ENCODE measurements around the gene BACH2. TPM values are rescaled to one million over a fixed set of nuclear protein-coding genes. Genes with fewer than 3 reads are reported as not detected.

Gene BACH2
- polyA plus RNA-seq, 2 of the 4 experiments (the other 2 are of a cell fraction): 0.01 to 0.36 TPM

- ATAC-seq: no peak
- no peaks in the 10 kb centered on the region for H3K9me3 ChIP-seq
- whole genome bisulfite sequencing (ENCODE audit: missing lambda C conversion rate): 66% methylated on average over 2 of the region's 2 CpGs
- H3K27ac ChIP-seq: no peak overlapping the region
- H3K4me3 ChIP-seq: no peak overlapping the region
- no peak for DNase-seq (ENCODE audit: low read depth in 1 of 2, low spot score in 1 of 2)
- no peak for FAIRE-seq
- POLR2A ChIA-PET: no interaction called here
- H3K4me2 ChIP-seq: no peak overlapping the region
- TF ChIP-seq SREBF2 (IDR thresholded peaks at IDR 0.05): no peak
- TF ChIP-seq ZC3H11A (IDR thresholded peaks at IDR 0.05): no peak
- no peak for TF ChIP-seq KDM1A (IDR thresholded peaks at IDR 0.05; ENCODE audit: low read depth)
- TF ChIP-seq CHD2 (IDR thresholded peaks at IDR 0.05; ENCODE audit: low read length, partially characterized antibody): no peak
- TF ChIP-seq CEBPB (IDR thresholded peaks at IDR 0.05): no peak
- no peak for TF ChIP-seq CBX8 (IDR thresholded peaks at IDR 0.05)
- no peak for TF ChIP-seq POLR2AphosphoS2 (conservative IDR thresholded peaks at IDR 0.05; ENCODE audit: low read length)
- TF ChIP-seq JUNB (IDR thresholded peaks at IDR 0.05): no peak
- no peak for TF ChIP-seq TP53 (CRISPR knock-in tag; IDR thresholded peaks at IDR 0.05)
- no peak for TF ChIP-seq JUN (IDR thresholded peaks at IDR 0.05)
- no peak for TF ChIP-seq CHD4 (IDR thresholded peaks at IDR 0.05; ENCODE audit: borderline replicate concordance)
- no peak for TF ChIP-seq RCOR1 (IDR thresholded peaks at IDR 0.05; ENCODE audit: low read depth, low read length)
- no peak for TF ChIP-seq POLR2A (IDR thresholded peaks at IDR 0.05; ENCODE audit: low read length)
- TF ChIP-seq RFX5 (IDR thresholded peaks at IDR 0.05): no peak
- TF ChIP-seq KDM5A (IDR thresholded peaks at IDR 0.05): no peak
- H3K4me1 ChIP-seq: no peaks in the 10 kb centered on the region
- CTCF ChIA-PET: no interaction called here
Observed at GRCh38 chr6:90329386-90330077, 32.9 kb upstream of the BACH2 start.

- POLR2A ChIA-PET: no interaction called here
- Histone ChIP-seq H3K4me2 (no peak overlapping the region), H3K9me3 (no peaks in the 10 kb centered on the region), H3K4me1 (no peaks in the 10 kb centered on the region), H3K4me3 (no peak overlapping the region), H3K27ac (no peak overlapping the region)
- TF ChIP-seq HOXA7 (CRISPR knock-in tag; IDR thresholded peaks at IDR 0.05) (no peak), REST (IDR thresholded peaks at IDR 0.05) (no peak)
- CTCF ChIA-PET: no interaction called here
- no peak for ATAC-seq
- DNase-seq (ENCODE audit: low read depth in 1 of 2, low spot score in 1 of 2): no peak
- no peak for FAIRE-seq
- WGBS (ENCODE audit: missing lambda C conversion rate): 28% methylated on average over 1 of the region's 1 CpG
Observed at GRCh38 chr6:90328004-90328403, 31.4 kb upstream of the BACH2 start.

- Histone ChIP-seq H3K4me3 (no peak overlapping the region), H3K27ac (no peak overlapping the region), H3K4me2 (no peak overlapping the region), H3K9me3 (no peaks in the 10 kb centered on the region), H3K4me1 (no peaks in the 10 kb centered on the region)
- ATAC-seq (no peak), DNase-seq (ENCODE audit: low read depth in 1 of 2, low spot score in 1 of 2) (no peak), FAIRE-seq (no peak)
- ChIA-PET CTCF (no interaction called here), POLR2A (no interaction called here)
- TF ChIP-seq POLR2A (IDR thresholded peaks at IDR 0.05; ENCODE audit: low read length) (no peak), NR3C1 (IDR thresholded peaks at IDR 0.05) (no peak), ELK1 (IDR thresholded peaks at IDR 0.05; ENCODE audit: low read depth, low read length) (no peak), RCOR1 (IDR thresholded peaks at IDR 0.05; ENCODE audit: low read depth, low read length) (no peak), HOXB13 (CRISPR knock-in tag; IDR thresholded peaks at IDR 0.05; ENCODE audit: low read depth) (no peak)
- WGBS (ENCODE audit: missing lambda C conversion rate): 75% methylated on average over 3 of the region's 3 CpGs
Observed at GRCh38 chr6:90326404-90327057, 29.9 kb upstream of the BACH2 start.
